Panc1 (cell line): Measurements from ENCODE around the gene SPEM3. TPM values are rescaled to one million over a fixed set of nuclear protein-coding genes. Genes with fewer than 3 reads are reported as not detected.
A peak's percentile ranks its signal among the peaks of the same experiment; 100 is the strongest.

Experiments used
- ATAC-seq: fragments of 200-7000 bp; cut with Tn5 transposase; 2 replicates; pipeline ENCODE4 v1.9.1; 2020; ENCODE audit warnings: mild to moderate bottlenecking, moderate library complexity
- BruUV-seq: library from RNA; stranded (reverse); fragments of 400-500 nt; replicated peaks from 2 replicates; lab custom pipeline; 2021; lab: Mats Ljungman, UMichigan
- CTCF ChIA-PET: fragments of 300-600 bp; sonication (Branson Sonifier 250); formaldehyde crosslinking; loops from one replicate; lab custom pipeline; 2022; ENCODE audit warnings: antibody characterized with exemption; lab: Charles Lee
- POLR2A ChIA-PET: fragments of 300-600 bp; sonication (Branson Sonifier 250); formaldehyde crosslinking; loops from one replicate; lab custom pipeline; 2022; ENCODE audit warnings: antibody characterized with exemption; lab: Charles Lee
- DNase-seq: peaks from one replicate; pipeline ENCODE4 v3.0.0-alpha.2; 2010; ENCODE audit warnings: low read depth, low spot score
- H3K27ac ChIP-seq: 2 replicates; pipeline ENCODE4 v1.5.1; 2011; ENCODE audit warnings: mild to moderate bottlenecking, low read length, inconsistent platforms
- H3K27me3 ChIP-seq: fragments of 200-500 bp; sonication (Bioruptor generic); 2 replicates; pipeline ENCODE4 v1.6.0; 2014; ENCODE audit warnings: low read length, inconsistent platforms; ENCODE audit not compliant: control insufficient read depth, insufficient read depth
- H3K36me3 ChIP-seq: fragments of 200-500 bp; sonication (Bioruptor generic); 2 replicates; pipeline ENCODE4 v1.5.1; 2014; ENCODE audit warnings: inconsistent platforms, mild to moderate bottlenecking, low read length, moderate library complexity; ENCODE audit not compliant: control insufficient read depth, insufficient read depth
- H3K4me1 ChIP-seq: 2 replicates; pipeline ENCODE4 v1.5.1; 2011; ENCODE audit warnings: inconsistent platforms, mild to moderate bottlenecking, low read length, moderate library complexity; ENCODE audit not compliant: control insufficient read depth, insufficient read depth
- H3K4me3 ChIP-seq, 2 experiments: 2 replicates each; pipeline ENCODE4 v1.5.1; 2011 to 2012; ENCODE audit warnings: low read depth in 2 of 2, low read length in 2 of 2, mild to moderate bottlenecking in 2 of 2, inconsistent platforms in 1 of 2, moderate library complexity in 1 of 2
- H3K9me3 ChIP-seq: fragments of 200-500 bp; sonication (Bioruptor generic); 2 replicates; pipeline ENCODE4 v1.5.1; 2014; ENCODE audit warnings: low read depth, mild to moderate bottlenecking, inconsistent platforms, low read length, moderate library complexity; ENCODE audit not compliant: control insufficient read depth, insufficient read depth
- CTCF ChIP-seq: fragments of 450-650 bp; IDR thresholded peaks from 2 replicates; pipeline ENCODE4 v1.5.1; 2017; ENCODE audit warnings: mild to moderate bottlenecking
- POLR2AphosphoS5 ChIP-seq: IDR thresholded peaks from 2 replicates; pipeline ENCODE4 v1.6.1; 2012; ENCODE audit warnings: mild to moderate bottlenecking, low read depth, low read length, moderate library complexity
- SIN3A ChIP-seq: IDR thresholded peaks from 2 replicates; pipeline ENCODE4 v1.6.1; 2012; ENCODE audit warnings: low read depth, mild to moderate bottlenecking, low read length, moderate library complexity, borderline replicate concordance; ENCODE audit not compliant: insufficient read depth
- TCF7L2 ChIP-seq: IDR thresholded peaks from 2 replicates; pipeline ENCODE4 v1.6.1; 2011; ENCODE audit warnings: mild to moderate bottlenecking, low read depth, low read length, inconsistent platforms
- in situ Hi-C: cut with HindIII; loops from 2 replicates; pipeline ENCODE4 v1.10.0; 2016; ENCODE audit warnings: low sequenced_read_pairs, low pct_unique_long_range_greater_than_20kb
- intact Hi-C: fragments of 100-400 bp; cut with micrococcal nuclease; formaldehyde crosslinking; loops from one replicate; pipeline ENCODE4 v1.10.0; 2022; ENCODE audit not compliant: unreplicated experiment
- total RNA-seq: library from RNA; stranded (reverse); gene quantifications from one replicate; pipeline ENCODE4 v1.2.1, GENCODE V29; 2021; ENCODE audit not compliant: unreplicated experiment
- TF ChIP-seq, protein P1 (sequence below), 2 experiments: IDR thresholded peaks; 2 replicates each; pipeline ENCODE4 v1.6.1; 2011 to 2012; ENCODE audit warnings: low read depth in 2 of 2, control low read depth in 1 of 2, low read length in 1 of 2, mild to moderate bottlenecking in 1 of 2, moderate library complexity in 1 of 2; ENCODE audit not compliant: insufficient read depth in 1 of 2

The SPEM3 gene
- total RNA-seq, 1 experiment from 2014 or later: not detected

DNA sequence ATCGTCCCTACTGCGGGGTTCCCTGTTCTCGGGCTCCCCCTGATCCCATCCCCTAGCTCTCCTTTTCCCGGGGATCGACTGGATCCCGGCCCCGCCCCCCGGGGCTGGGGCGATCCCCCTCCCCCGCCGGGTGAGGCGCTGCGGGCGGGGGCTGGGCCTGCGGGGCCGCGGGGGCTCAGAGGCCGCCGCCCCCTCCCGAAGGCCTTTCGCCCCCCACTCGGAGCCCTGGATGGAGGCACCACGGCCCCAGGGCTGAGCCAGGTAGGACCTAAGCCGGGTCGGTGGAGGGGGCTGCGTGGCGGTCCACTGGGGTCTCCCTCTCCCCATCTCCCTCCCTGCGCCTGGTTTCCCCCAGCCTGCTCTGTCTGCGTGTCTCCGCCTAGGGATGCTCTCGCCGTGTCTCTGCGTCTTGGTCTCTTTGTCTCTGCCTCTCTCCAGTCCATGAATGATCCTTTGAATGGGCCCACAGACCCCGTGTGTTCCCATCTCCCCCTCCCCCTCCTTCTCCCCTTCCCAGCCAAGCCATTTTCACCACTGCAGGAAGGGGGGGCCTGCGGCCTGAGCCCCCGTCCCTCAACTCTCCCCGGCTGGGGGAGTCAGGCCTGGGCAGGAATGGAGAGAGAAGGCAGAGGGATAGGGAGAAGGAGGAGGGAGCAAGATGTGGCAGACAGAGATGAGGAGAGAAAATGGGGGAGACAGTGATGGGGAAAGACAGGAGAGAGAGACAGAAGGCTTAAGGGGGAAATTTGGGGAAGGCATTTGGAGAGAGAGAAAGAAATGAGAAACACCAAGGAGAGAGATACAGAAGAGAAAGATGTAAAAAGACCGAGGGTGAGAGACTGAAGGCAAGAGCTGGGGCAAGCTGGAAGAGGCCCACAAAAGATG, 23.1 kb upstream of the SPEM3 start:
- TSS peak; percentile 96 for BruUV-seq
- TF ChIP-seq, protein P1, sequence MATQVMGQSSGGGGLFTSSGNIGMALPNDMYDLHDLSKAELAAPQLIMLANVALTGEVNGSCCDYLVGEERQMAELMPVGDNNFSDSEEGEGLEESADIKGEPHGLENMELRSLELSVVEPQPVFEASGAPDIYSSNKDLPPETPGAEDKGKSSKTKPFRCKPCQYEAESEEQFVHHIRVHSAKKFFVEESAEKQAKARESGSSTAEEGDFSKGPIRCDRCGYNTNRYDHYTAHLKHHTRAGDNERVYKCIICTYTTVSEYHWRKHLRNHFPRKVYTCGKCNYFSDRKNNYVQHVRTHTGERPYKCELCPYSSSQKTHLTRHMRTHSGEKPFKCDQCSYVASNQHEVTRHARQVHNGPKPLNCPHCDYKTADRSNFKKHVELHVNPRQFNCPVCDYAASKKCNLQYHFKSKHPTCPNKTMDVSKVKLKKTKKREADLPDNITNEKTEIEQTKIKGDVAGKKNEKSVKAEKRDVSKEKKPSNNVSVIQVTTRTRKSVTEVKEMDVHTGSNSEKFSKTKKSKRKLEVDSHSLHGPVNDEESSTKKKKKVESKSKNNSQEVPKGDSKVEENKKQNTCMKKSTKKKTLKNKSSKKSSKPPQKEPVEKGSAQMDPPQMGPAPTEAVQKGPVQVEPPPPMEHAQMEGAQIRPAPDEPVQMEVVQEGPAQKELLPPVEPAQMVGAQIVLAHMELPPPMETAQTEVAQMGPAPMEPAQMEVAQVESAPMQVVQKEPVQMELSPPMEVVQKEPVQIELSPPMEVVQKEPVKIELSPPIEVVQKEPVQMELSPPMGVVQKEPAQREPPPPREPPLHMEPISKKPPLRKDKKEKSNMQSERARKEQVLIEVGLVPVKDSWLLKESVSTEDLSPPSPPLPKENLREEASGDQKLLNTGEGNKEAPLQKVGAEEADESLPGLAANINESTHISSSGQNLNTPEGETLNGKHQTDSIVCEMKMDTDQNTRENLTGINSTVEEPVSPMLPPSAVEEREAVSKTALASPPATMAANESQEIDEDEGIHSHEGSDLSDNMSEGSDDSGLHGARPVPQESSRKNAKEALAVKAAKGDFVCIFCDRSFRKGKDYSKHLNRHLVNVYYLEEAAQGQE (IDR thresholded peaks at IDR 0.05; ENCODE audit: insufficient read depth in 1 of 2, low read depth in 2 of 2, low read length in 1 of 2): no peak
- TF ChIP-seq TCF7L2 (no peak), CTCF (no peak), SIN3A (no peak), POLR2AphosphoS5 (no peak)
- intact Hi-C loops (no loop called here), in situ Hi-C loops (no loop called here)
- Histone ChIP-seq H3K4me3 (peak overlapping the region; percentile 61 to 63), H3K27ac (peak overlapping the region; percentile 57), H3K27me3 (no peaks in the 10 kb centered on the region), H3K4me1 (peaks cover 3% of the 10 kb centered on the region), H3K36me3 (no peaks in the 10 kb centered on the region), H3K9me3 (no peaks in the 10 kb centered on the region)
- DNase-seq (no peak), ATAC-seq (no peak)
- POLR2A ChIA-PET: interaction anchor here (0.6 kb wide), 1 partner anchor 11 kb away, joined by 3 read pairs; the partner anchor contains the start of gene PLSCR3
- CTCF ChIA-PET: no interaction called here

GRCh38 chr17:7406235-7406825, 22.3 kb upstream of the SPEM3 start:
- H3K4me3 ChIP-seq: peak overlapping the region; percentile 61 to 63; a peak in 3 of 4 replicates
- H3K27ac ChIP-seq: no peak overlapping the region
- ATAC-seq (no peak), DNase-seq (no peak)
- no peaks in the 10 kb centered on the region for H3K27me3 ChIP-seq
- in situ Hi-C loops: no loop called here
- intact Hi-C loops: no loop called here
- ChIA-PET POLR2A (interaction anchor here (0.6 to 0.8 kb wide), 2 partner anchors 12 to 167 kb away, joined by 3 to 5 read pairs; partner anchors contain the start of gene PLSCR3), CTCF (interaction anchor here (0.7 to 0.8 kb wide), 2 partner anchors 99 to 152 kb away, joined by 4 to 5 read pairs; no protein-coding TSS in a partner anchor)
- peaks cover 3% of the 10 kb centered on the region for H3K4me1 ChIP-seq
- TF ChIP-seq POLR2AphosphoS5 (no peak), CTCF (no peak), SIN3A (no peak), TCF7L2 (no peak)
- TF ChIP-seq, protein P1 (IDR thresholded peaks at IDR 0.05; ENCODE audit: insufficient read depth in 1 of 2, low read depth in 2 of 2, low read length in 1 of 2): no peak
- BruUV-seq: no TSS peak
- no peaks in the 10 kb centered on the region for H3K9me3 ChIP-seq
- no peaks in the 10 kb centered on the region for H3K36me3 ChIP-seq
